Right ventricle myocardium inferior (tissue), 1 donor: ENCODE data around the gene CSF3R. TPM values are rescaled to one million over a fixed set of nuclear protein-coding genes. Genes with fewer than 3 reads are reported as not detected.

Experiments used
- ATAC-seq: fragments of 200-7000 bp; cut with Tn5 transposase; one replicate; pipeline ENCODE4 v1.9.1; 2020; ENCODE audit warnings: mild to moderate bottlenecking, moderate library complexity
- DNase-seq: peaks from one replicate; pipeline ENCODE4 v3.0.0; 2021; ENCODE audit errors: missing footprints
- intact Hi-C: fragments of 100-400 bp; cut with DNase I; formaldehyde crosslinking; loops from one replicate; pipeline ENCODE4 v1.11.0; 2022
- total RNA-seq: library from RNA; stranded (reverse); fragmentation: NEBNext Ultra II Directional; extraction: Animal tissue kit (Norgen Biotek cat#: 25700); gene quantifications from one replicate; pipeline ENCODE4 v1.2.1, GENCODE V29; 2021
- donor health status: DM: no; HTN: yes; CAD: no; lungs with severe emphysema.

The CSF3R gene
- total RNA-seq, 1 donor from 2014 or later = 5.8 TPM

DNA sequence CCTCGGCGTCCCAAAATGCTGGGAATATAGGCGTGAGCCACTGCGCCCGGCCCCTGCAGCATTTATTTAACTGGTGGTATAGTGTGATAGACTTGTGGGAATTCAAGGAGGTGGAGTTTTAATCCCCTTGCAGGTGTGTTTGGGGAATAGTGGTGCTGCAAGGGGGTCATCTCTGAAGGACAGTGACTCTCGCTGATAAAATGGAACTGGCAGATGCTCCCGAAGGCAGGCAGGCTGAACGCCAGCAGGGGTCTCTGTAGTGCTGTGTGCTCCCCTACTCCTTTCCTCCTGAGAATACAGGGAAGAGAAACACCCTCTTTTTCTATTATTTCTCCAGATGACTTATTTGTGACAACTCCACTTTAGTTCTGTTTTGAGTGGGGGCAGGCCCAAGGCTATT lies 36.4 kb downstream of the CSF3R start:
- ATAC-seq (no peak), DNase-seq (no peak)
- intact Hi-C loops = no loop called here

DNA sequence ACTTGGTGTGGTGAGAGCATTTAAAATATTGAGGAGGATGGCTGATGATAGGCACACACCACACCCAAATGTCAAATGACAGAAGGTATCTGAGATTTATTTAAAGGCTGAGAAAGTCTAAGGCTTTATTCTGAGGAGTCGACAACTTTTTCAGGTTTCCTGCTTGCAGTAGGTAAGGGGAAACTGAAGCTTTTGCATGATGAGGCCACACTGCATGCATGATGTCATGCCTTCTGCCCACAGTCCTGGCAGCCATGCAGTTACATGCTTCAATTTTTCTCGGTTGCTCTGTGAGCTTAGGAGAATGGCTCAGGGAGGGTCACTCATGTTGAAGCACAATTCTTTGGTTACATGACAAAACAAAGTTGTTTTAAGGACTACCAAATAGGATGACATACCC lies 39.4 kb downstream of the CSF3R start:
- intact Hi-C loops = no loop called here
- no peak for ATAC-seq

DNA sequence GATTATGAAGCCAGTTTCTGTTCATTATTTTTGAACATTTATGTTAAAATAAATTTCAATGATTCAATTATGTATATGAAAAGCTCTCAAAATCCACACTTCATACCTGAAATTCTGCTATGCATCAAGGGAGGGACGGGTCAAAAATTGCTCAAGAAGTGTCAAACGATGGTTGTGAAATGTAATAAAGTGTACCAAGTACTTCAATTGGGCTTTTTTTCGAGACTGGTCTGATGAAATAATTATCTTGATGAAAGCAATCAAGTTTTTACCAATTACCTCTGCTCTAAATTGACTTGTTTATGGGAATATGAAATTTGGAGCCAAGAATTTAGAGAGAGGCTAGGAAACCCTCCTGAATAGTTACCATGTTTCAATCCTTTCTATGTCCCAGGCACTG lies 40.4 kb downstream of the CSF3R start:
- ATAC-seq (no peak), DNase-seq (no peak)
- intact Hi-C loops = no loop called here

More for the DNA sequence above, 39.4 kb downstream of the CSF3R start:
- no peak for DNase-seq

DNA sequence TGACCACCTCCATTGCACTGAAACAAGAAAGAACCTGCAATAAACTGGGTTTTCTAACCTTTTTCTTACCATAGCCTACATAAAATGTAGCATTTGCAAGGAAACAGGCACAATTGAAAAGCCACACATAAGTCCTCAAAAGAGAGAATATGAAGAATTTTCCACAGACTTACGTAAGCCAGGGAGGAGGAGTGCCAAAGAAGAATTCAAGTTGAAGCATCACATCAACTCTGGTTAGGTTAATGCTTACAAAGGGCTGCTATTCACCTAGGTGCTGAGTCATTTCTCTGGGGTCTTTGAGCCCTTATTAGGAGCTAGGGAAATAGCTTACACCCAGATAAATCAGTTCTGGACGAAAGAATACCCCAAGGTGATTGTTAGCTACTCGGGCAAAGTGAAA lies 42.1 kb downstream of the CSF3R start:
- intact Hi-C loops = no loop called here
- DNase-seq = no peak
- ATAC-seq = no peak

DNA sequence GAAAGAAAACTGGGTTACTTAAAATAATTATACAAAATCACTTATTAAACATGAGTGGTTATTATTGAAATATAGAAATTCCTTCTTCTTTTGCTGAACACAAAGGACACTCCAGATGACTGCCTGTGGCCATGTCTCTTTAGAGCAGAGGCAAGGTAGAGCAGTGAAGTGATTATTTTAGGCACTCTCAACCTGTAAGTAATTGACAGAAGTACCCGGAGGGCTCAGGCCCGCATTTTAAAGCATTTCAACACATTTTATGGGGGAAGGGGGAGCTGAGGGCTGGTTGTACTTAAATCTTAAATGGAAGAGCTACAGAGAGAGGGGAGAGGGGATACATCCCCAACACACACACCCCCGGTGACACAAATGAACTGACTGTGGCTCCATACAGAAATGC lies 42.7 kb downstream of the CSF3R start:
- intact Hi-C loops = no loop called here
- no peak for ATAC-seq
- DNase-seq = no peak

DNA sequence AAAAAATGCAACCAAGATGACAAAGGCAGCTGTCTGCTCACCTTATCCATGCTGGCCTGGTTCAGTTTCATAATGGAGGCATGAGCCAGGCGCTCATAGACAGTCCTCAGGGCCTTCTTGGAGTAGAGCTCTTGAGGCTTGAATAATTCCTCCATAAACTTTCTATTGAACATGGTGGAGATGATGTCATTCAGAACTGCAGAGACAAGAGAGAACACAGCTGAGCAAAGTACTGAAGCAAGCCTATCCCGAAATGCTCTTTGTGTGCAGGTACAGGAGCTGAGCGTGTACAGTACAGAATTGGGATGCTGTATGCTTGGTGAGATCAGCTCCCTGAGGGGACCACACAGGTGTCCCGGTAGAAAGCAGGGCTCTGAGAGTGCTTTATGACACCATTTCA lies 44.0 kb downstream of the CSF3R start:
- intact Hi-C loops = no loop called here
- no peak for ATAC-seq
- no peak for DNase-seq

DNA sequence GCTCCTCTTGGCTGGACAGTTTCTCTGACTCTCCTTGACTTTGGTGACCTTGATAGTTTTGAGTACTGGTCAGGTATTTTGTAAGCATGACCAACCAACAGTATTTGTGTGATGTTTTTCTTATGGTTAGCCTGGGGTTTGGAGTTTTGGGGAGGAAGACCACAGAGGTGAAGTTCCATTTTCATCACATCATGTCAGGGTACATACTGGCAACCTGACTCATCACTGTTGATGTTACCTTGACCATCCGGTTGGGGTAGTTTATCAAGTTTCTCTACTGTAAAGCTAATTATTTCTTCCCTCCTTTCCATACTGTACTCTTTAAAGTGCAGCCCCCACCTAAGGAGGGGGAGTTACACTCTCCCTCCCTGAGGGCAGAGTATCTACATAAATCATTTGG lies 45.9 kb downstream of the CSF3R start:
- ATAC-seq = no peak
- no peak for DNase-seq
- intact Hi-C loops = no loop called here

DNA sequence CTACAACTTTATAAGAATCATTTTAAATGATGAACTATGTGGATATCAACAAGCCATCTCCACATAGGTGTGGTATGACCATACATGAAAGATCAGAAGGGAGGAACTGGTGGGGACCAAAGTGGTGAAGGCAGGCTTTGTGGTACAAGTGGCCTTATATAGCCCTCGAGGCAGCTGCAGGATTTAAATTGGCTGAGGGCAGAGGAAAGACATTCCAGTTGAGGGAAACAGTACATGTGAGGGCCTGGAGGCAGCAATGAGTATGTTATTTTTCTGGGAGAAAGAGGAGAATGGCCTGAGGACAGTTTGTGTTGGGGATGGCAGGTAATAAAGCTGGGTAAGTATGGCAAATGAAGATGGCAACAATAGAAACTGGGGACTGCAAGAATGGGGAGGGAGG lies 49.6 kb downstream of the CSF3R start:
- intact Hi-C loops = no loop called here
- ATAC-seq (no peak), DNase-seq (no peak)

DNA sequence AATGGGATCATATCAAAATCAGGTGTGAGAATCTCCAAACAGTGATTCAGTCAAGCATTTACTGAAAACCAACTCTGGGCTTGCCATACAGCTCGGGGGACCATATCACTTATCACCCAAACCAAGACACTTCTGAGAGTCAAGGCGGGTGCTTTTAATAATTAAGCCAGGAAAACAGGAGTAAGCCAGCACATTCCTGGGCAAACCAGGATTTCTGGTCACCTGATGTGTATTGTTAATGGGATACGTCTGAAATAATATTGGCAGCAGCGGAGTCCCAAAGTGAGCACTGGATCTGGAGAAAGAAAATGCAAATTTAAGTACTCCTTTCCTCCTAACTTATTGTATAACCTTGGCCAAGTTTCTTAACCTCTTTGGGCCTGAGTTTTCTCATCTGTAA lies 50.1 kb downstream of the CSF3R start:
- no peak for ATAC-seq
- intact Hi-C loops = no loop called here

DNA sequence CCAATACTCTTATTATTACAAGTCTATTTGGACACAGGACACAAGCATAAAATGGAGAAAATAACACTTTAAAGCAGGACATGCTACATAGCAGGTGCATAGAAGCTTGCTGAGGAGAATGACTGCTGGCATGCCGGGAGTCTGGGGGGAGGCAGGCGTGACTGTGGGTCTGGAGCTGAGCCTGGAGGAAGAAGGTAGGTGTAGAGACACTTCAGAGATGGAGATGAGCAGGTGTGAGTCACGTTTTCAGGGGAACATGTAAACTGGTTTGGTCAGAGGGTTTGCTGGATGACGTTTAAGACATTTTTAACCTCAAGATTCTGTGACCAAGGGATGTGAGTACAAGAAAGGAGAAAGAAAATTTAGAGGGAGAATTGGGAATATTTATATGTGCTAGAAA lies 56.9 kb downstream of the CSF3R start:
- intact Hi-C loops = loop anchor here (10.0 kb wide), 1 partner anchor 121 kb away; the partner anchor contains the start of gene SH3D21
- no peak for ATAC-seq
- DNase-seq = no peak

More for the DNA sequence above, 50.1 kb downstream of the CSF3R start:
- no peak for DNase-seq

DNA sequence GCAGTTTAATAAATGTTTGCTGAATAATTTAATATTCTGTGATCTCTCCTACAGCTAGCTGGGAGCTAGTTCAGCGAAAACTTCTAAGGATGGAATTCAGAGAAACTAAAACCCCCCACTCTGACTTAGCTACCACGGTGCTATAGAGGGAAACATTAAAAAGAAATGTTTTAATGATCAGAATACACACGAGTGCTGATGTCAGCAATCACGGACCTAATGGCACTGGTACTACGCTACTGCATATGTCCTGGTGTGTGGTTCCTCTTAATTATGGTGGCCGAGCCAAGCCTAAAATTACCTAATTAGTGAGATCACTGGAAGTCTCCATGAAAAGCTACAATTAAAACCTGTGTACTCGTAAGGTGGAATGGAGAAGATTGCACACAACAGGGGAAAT lies 61.1 kb downstream of the CSF3R start:
- ATAC-seq (no peak), DNase-seq (no peak)
- intact Hi-C loops = loop anchor here (1.0 to 10.0 kb wide), 6 partner anchors 43 to 323 kb away; partner anchors contain the start of genes MRPS15, SH3D21 and TRAPPC3

DNA sequence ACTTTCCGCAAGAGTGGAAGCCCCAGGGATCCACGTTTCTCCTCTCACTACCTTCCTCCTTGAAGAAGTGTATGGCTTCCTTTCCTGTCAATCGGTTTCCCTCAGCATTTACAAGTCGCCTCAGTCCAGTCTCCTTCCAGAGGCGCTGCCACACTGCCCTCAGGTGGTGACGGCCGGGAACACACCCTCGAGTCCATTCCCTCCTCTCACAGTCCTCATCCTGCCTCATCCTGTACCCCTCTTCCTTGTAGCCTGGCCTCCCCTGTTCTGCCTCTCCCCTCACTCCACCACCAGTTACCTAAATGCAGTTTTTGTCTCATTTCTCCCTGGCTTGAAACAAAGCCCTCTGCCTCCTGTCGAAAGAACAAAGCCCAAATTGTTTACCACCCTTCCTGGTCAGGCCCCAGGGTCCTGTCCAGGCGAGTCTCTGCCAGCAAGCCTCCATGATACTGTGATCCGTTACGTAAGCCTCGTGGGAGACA lies 61.8 kb downstream of the CSF3R start:
- intact Hi-C loops = loop anchor here (1.0 to 10.0 kb wide), 6 partner anchors 44 to 322 kb away; partner anchors contain the start of genes MRPS15, SH3D21 and TRAPPC3
- ATAC-seq (peak; percentile 93), DNase-seq (peak; percentile 92)

DNA sequence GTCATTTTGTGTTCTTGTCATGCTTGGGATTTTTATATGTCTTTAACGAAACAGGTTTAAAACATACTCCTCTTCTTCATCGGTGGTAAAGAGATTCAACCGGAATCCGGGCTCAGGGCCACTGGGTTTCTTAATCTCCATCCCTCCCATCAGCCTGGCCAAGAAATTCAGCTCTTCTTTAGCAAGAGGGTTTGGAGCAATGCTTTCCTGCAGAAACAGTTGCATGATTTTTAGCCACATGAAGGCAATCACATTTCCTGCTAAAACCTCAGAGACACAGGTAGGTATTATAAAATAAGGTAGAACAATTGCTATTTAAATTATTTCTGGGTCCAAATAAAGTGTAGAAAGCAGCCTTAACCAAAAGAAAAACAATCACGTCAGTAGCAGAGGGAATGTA lies 62.3 kb downstream of the CSF3R start:
- ATAC-seq = peak; percentile 60
- DNase-seq = no peak
- intact Hi-C loops = loop anchor here (2.0 to 10.0 kb wide), 5 partner anchors 44 to 322 kb away; partner anchors contain the start of genes MRPS15, SH3D21 and TRAPPC3

DNA sequence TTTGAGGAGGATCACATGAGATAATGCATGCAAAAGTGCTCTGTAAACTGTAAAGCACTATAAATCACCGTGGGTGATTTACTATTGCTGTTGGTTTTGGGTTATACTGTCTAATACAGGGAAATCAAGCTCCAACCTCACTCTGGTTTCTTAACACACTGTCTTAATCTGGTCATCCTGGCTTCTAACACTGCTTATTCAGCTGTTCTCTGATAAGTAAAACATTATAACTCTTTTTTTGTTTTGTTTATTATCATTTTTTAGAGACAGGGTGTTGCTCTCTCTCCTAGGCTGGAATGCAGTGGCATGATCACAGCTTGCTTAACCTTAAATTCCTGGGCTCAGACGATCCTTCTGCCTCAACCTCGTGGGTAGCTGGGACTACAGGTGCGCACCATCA lies 63.1 kb downstream of the CSF3R start:
- intact Hi-C loops = no loop called here
- no peak for DNase-seq

DNA sequence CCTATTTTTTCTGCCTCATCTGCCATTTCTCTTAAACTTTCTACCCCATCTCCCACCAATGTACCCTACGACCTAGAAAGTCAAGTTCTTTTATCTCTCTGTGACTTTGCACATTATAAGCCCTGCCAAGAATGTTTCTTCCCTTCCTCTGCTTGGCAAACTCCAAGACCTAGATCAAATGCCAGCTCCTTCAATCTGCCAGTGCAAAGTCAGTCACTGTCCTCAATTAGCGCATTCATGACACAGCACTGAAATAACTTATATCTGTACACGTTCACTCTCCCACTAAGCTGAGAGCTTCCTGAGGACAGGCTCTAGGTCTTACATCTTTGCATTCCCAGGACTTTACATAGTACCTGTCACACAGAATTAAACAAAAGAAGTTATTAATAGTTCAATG lies 63.6 kb downstream of the CSF3R start:
- ATAC-seq = peak; percentile 17
- intact Hi-C loops = no loop called here

More for the DNA sequence above, 63.1 kb downstream of the CSF3R start:
- no peak for ATAC-seq

DNA sequence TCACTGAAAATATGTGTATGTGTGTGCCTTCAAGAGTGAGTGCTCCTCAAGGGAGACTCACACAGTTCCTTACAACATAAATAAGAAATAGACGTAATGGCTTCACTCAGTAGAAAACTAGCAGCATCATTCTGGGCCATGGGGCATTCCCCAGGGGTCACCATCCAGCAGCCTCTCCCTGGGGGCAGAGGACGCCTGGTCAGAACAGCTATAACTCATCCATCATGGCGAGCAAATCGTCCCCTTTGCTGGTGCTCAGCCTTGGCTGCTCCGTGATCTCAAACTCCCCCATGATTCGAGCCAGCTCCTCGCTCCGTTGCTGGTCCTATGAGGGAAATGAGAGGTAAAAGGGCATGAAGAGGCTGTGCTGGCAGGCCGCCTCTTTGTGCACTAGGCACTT lies 64.8 kb downstream of the CSF3R start:
- intact Hi-C loops = no loop called here
- ATAC-seq (no peak), DNase-seq (no peak)

More for the DNA sequence above, 63.6 kb downstream of the CSF3R start:
- no peak for DNase-seq

Other genes with a start within 250 kb of the CSF3R start
- 1.6 TPM for gene SH3D21, start 176.5 kb downstream of the CSF3R start, total RNA-seq
- gene EVA1B, start 159.3 kb downstream of the CSF3R start, total RNA-seq = 10.9 TPM
- 77.9 TPM for gene STK40, start 97.0 kb downstream of the CSF3R start, total RNA-seq
- 59.3 TPM for gene LSM10, start 85.0 kb downstream of the CSF3R start, total RNA-seq
- gene OSCP1, start 32.5 kb downstream of the CSF3R start, total RNA-seq = 5.3 TPM
- gene MRPS15, start 18.5 kb downstream of the CSF3R start, total RNA-seq = 114 TPM